GM18526 (cell line): ENCODE data around the gene GALNT2.

ENCODE experiments used
- POLR2A ChIP-seq: IDR thresholded peaks from 3 replicates; pipeline ENCODE4 v1.6.1; 2011; ENCODE audit not compliant: insufficient read length; ENCODE audit errors: extremely low read depth

Gene GALNT2

DNA sequence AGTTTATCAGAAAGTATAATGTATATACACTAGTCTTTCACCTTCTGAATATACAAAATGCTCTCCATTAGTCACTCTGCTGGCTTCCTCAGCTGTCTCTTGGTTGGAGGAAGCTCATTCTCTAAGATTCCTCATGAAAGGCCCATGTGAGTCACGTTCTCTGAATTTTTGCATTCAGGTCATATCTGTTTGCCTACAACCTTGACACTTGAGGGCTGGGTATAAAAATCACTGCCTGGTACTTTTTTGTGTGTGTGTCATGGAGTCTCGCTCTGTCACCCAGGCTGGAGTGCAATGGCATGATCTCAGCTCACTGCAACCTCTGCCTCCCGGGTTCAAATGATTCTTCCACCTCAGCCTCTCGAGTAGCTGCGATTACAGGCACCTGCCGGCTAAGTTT, 2.8 kb upstream of the GALNT2 start:
- TF ChIP-seq POLR2A: no peak

DNA sequence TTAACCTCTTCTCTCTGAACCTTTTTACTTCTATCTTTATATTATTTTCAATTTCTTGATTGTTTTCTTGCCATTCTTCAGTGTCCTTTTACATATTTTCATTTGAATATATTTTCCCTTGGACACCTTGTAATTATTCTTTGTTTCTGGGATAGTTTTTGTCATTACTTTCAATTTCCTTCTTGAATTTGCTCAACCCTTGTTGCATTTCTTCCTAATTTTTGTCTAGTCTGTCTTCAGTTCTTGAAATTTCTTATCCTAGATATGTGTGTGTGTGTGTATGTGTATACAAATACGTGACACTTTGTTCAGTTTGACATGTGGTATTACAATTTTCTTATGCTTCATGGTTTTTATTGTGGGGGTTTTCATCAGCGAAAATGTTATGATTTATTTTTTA, 1.9 kb upstream of the GALNT2 start:
- no peak for TF ChIP-seq POLR2A

DNA sequence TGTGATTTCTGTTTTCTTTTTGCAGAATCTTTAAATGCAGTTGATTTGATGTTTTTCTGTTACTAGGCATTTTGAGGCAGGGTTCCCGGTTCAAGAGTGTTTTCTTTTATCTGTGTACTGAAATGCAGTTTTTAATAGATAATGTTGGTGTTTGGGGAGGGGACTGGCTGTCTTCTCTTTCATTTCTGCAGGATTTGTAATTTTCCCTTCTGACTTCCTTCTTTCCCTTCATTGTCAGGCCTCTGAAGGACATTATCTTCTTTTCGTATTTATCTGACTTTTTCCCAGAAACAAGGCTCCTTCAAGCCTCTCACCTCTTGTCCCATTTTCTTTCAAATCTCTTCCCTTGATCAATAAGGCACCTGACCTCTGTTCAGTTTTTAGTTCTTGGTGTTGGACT, 1.5 kb upstream of the GALNT2 start:
- no peak for TF ChIP-seq POLR2A

DNA sequence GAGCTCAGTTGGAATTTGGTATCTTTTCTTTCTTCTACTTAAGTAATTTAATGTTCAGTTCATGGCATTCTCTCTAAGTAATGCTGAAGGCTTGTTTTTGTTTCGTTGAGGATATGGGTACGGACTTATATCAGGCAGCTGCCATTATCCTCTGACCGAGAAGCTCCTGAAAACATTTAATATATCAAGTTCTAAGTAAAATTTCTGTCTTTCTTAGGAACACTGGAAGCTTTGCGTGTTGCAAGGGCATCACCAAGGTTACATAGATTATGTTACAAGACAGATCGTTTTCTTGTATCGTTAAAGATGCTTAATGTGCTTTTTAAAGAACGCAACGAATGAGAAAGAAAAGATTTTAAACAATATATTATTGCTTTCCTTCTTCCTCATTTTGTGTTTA, 1.0 kb upstream of the GALNT2 start:
- TF ChIP-seq POLR2A: no peak

DNA sequence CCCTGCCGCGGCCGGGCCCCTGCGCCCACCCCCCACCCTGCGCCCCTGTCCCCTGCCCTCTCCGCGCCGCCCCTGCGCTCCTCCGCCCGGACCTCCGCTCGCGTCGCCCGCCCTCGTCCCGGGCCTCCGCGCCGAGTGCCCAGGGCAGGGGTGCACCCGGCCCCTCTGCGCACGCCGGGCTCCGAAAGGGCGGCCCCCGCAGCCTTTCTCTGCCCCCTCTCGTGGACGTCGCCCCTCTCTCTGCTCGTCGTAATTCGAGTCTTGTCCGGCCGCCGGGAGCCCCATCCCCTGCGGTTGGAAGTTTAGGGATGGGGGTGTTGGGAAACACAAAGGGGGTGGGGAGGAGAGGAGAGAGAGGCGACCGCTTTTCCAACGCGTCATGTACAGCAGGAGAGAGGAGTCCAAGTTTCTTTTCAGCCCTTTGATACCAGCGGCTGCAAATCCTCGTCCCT, 407 bp downstream of the GALNT2 start:
- no peak for TF ChIP-seq POLR2A

DNA sequence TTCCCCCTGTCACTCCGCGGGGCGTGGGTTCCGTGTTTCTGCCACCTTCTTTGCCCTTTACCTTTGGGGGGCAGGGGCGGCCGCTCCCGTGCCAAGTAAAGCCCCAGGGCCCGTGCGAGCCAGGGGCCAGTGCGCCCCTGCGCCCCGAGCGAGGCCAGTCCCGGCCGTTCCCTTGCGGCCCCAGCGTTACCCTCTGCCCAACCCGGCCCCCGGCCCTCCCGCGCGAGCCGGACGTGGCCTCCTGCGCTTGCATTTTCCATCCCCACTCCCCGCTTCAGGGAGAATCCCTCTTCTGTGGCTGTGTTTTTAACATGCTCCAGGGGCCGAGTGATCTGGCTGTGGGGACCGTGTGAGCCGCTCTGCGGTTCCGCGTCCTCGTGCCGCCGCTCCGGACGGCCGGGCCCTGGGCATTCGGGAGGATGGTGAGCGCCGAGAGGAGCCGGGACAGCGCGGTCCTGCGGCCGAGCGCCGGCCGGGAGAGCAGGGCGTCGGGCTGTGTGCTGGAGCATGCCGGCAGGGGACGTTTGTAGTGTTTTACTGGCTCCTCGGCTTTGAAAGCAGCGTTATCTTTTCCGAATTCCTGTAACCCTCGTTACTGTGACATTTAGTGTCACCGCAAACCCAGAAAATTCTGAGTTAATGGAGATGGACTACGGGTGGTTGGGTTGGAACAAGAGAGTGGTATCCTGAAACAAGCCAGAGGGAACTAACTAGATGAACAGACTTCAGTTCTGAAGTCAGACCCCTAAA, 1.0 kb downstream of the GALNT2 start:
- no peak for TF ChIP-seq POLR2A

DNA sequence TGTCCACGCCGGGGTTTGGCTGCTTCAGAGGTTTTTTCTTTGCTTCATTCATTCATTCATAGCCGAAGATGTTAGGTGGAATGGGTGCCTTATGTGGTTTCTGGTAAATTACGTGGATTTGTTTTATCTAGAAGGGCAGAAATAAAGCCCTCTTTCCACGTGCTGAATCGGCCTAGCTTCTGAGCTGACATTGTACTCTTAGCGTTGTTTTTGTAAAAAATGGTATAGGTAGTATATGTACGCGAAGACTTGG, 1.5 kb downstream of the GALNT2 start:
- no peak for TF ChIP-seq POLR2A

DNA sequence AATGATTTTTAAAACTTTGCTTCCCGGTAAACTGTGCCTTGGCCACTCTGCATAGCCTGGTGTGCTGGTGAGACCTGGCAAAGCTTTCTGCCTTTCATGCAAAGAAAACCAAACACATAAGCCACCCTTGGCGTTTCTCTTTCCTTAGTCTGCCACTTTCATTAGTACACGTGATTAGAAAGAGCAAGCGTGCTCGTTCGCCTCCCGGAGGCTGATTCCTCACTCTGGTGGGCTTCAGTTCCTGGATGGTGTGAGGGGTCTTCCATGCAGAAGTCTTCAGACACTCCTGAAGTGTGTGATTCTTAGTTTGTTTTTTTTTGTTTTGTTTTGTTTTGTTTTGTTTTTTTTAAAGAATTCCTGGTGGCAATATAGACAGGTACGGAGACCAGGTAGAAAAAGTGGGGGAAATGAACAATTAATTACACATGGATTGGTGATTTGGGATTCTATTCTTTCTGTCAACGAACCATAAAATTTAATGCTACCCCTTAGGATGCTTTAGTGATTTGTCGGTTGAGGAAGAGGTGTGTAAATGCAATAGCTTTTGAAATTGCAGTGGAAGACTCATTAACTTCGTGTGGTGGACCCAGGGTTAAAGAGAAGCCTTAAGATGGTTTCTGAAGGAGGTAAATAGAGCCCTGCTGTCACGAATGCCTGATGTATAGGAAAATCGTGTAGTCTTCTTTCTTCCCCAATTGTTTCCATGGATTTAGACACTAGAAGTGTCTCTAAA, 2.1 kb downstream of the GALNT2 start:
- no peak for TF ChIP-seq POLR2A

DNA sequence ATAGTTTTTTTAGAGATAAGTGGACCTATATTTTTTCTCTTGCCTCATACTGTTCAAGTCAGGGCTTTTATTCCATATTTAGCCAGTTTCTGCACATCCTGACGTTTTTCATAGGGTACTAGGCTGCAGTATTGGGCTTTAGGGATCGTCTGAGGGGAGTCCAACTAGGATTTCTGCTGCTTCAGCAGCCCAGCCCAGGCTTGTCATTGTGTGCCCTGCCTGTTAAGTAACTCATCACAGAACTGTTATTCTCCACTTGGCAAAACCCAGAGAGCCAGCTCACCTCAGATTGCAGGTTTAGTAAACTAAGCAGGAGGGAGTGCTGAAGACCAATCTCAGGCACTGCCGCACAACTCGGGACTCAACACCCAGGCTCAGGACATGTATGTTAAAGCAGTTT, 2.8 kb downstream of the GALNT2 start:
- no peak for TF ChIP-seq POLR2A

DNA sequence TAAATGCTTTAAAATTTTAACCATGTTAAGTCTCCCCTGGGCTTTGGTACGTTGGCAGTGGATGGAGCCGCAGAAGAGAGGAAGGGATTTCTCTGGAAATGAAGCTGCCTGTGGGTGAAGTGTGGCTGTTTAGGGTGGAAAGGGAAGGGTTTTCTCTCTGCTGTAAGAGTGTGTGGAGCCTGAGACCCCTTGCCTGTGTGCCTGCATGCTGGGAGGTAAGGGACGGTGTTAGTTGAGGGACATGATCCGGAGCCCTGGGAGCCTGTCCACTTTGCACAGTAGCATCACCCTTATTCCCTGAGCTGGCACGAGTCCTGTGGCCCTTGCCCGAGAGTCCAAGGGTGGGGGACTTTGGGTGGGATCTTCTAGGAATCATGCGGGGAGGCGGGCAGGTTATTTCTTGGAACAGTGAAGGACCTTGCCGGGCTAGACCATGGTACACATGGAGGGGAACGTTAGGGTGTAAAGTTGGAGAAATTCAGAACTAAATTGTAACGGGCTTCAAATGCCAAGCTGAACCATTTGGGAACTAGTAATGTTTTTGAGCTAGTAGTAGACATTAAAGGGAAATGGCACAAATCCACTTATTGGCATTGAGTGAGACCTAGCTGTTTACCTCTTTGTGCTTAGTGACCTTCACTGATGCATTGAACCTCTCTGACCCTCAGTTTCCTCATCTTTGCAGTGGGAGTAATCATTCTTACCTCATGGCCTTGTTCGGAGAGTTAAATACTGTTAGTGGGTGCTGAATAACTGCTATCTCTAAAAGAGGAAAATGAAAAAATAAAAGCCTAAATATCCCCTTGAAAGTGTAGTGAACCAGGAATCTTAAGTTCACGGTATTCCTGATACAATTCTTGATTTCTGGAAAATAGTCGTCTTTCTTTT, 3.5 kb downstream of the GALNT2 start:
- TF ChIP-seq POLR2A: no peak

DNA sequence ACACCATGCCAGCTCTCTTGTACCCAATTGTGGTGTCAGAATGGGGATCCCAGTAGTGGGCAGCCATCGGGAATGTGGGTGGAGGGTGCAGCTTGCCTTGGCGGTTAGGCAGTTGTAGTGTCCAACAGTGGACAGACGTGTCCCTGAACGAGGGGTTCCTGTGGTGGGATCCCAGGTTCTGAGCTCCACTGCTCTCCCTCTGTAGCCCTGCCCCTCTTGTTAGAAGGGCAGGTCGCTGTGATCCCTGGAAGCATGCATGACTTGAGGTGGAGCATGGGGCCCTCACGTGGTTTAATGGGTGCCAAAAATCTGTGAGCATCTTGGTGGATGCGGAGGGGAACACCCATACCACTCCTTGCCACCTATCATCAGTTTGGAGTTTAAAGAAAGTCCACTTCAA, 4.3 kb downstream of the GALNT2 start:
- TF ChIP-seq POLR2A: no peak

DNA sequence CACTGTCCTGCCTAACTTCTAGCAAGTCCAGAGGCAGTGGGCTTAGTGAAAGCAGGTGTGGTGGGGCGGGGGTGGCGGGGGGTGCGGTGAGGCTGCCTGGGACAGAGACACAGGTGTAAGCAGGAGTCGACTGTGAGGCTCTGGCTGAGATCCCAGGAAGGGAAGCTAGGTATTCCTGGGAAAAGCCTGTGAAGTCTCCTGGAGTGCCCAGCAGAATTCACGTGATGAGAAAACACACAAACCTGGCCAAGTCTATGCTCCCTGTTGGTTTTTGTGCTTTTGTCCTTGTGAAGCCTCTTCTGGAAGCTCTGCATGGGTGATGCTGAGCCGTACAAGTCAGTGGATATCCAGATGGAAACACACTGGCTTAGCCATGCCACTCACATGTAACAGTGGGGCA, 5.3 kb downstream of the GALNT2 start:
- TF ChIP-seq POLR2A: no peak

DNA sequence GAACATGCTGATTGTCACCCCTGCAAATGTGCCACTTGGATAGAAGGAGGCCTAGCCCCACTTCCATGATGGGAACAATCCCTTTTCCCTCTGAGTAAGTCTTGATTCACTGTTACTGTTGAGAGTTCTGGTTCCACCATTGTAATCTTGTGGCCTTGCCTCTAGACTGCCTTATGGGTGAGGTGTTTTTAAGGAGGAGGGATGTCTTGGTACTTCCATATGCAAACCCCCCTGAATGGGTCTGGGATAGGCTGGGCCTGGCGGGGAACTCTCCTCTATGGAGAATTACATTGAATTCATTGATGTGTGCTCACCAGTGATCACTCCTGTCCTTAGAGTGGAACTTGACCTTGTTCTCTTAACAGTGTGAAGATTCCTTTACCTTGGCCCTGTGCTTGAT, 5.8 kb downstream of the GALNT2 start:
- no peak for TF ChIP-seq POLR2A

DNA sequence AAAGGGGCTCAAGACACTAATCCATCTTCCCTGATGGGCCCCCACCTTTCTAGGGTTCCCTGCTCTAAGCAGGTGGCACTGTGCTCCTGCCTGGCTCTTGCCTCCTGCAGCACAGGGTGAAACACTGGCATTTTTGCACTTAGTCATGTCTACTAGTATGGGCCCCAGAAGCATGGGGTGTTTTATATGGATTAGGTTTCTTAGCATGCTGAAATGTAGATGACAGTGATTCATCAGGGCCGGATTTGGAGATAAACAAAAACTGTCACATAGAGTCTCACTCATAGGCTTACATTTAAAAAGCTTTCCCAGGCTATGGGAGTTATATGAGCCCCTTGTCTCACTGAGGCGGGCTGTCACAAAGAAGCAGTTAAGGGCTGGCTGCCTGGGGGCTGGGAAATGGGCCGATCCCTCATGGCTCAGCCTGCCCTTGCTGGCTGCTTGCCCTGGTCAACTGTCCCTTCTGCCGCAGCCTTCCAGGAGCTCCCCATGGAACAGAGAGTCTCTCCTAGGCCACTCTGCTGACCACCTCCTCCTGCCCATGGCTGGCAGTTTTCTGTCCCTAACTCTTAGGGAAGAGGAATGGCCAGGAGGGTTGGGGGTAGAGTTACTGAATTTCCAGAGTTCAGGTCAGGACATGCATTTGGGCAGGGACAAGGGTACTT, 6.5 kb downstream of the GALNT2 start:
- no peak for TF ChIP-seq POLR2A

DNA sequence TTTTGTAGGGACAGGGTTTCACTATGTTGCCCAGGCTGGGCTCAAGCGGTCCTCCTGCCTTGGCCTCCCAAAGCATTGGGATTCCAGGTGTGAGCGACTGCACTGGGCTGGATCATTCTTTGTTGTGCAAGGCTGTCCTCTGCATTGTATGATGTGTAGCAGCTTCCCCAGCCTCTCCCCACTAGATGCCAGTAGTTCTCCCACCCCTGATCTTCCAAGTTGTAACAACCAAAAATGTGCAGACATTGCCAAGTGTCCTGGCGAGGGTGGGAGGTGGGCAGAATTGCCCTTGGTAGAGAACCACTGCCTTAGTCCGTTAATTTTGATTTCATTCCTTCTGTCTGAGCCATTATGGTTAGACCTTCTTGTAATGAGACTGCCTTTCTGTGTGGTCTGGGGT, 7.2 kb downstream of the GALNT2 start:
- TF ChIP-seq POLR2A: no peak

DNA sequence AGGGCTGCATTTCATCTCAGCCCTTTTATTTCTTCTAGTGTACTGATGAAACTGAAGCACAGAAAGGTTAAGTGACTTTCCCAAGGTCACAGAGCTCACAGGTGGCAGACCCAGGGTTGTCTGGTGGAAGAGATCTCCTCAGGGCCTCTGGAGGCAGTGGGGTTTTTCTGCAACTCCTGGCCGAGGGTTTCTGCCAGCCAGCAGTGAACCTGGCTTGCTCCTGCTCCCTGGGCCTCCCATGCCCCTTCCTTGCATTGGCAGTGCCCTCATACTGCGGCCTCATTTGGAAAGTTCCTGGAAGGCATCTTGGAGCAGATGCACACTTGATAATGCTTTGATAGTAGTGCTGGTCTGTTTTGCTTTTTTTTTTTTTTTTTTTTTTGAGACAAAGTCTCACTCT, 7.7 kb downstream of the GALNT2 start:
- no peak for TF ChIP-seq POLR2A

DNA sequence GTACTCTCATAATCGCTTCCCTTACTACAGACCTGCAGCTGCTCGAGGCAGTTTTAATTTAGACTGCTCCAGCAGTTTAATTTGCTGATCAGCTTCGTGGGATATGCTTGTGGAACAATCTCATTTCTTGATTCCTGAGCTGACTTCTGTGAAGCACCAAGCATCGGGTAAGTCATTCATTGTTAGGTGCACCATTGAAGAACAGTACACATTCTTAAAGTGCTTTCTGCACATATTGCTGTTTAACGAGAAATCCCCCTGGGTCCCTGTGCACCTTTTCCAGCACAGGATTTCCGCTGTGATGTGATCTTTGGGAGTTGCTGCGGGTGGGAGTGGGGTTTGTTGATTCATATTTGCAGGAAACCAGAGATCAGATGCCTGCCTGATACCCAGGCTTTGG, 9.1 kb downstream of the GALNT2 start:
- TF ChIP-seq POLR2A: no peak
